Activated CD4-positive, alpha-beta memory T cell treated with anti-CD3 and anti-CD28 coated beads for 36 hours (primary cell): ENCODE data around the gene USB1. TPM values are rescaled to one million over a fixed set of nuclear protein-coding genes. Genes with fewer than 3 reads are reported as not detected.
"Not testable (repeated sequence)": the region's sequence is repeated elsewhere in the genome, so short reads cannot be mapped to it uniquely, and the experiment has no call there.

Source experiments
- CTCF ChIA-PET: fragments of 350-600 bp; sonication (Branson Sonifier 250); formaldehyde crosslinking; loops from one replicate; lab custom pipeline; 2021; ENCODE audit warnings: antibody characterized with exemption, inconsistent platforms; lab: Charles Lee
- POLR2A ChIA-PET: fragments of 350-600 bp; sonication (Branson Sonifier 250); formaldehyde crosslinking; loops from one replicate; lab custom pipeline; 2021; ENCODE audit warnings: antibody characterized with exemption; lab: Charles Lee
- DNase-seq: peaks from one replicate; pipeline ENCODE4 v3.0.0-alpha.2; 2020
- H3K27ac Mint-ChIP-seq: one replicate; pipeline ENCODE4 v1.8.0; 2021; ENCODE audit warnings: mixed read lengths
- H3K27me3 Mint-ChIP-seq: one replicate; pipeline ENCODE4 v1.8.0; 2021; ENCODE audit warnings: mixed read lengths
- H3K36me3 Mint-ChIP-seq: one replicate; pipeline ENCODE4 v1.8.0; 2021; ENCODE audit warnings: mixed read lengths
- H3K4me1 Mint-ChIP-seq: one replicate; pipeline ENCODE4 v1.8.0; 2021; ENCODE audit warnings: low read depth, mixed read lengths
- H3K4me3 Mint-ChIP-seq: one replicate; pipeline ENCODE4 v1.8.0; 2021; ENCODE audit warnings: mild to moderate bottlenecking, mixed read lengths
- H3K9me3 Mint-ChIP-seq: one replicate; pipeline ENCODE4 v1.8.0; 2021; ENCODE audit warnings: mixed read lengths
- intact Hi-C: fragments of 100-400 bp; cut with micrococcal nuclease; formaldehyde crosslinking; loops from one replicate; pipeline ENCODE4 v1.15.1; 2023
- total RNA-seq, 2 experiments: library from RNA; stranded (reverse); gene quantifications; one replicate each; pipeline ENCODE4 v1.2.3, GENCODE V29; 2021

The USB1 gene
- total RNA-seq, 2 experiments from 2014 or later: 42.2 to 46.0 TPM

DNA sequence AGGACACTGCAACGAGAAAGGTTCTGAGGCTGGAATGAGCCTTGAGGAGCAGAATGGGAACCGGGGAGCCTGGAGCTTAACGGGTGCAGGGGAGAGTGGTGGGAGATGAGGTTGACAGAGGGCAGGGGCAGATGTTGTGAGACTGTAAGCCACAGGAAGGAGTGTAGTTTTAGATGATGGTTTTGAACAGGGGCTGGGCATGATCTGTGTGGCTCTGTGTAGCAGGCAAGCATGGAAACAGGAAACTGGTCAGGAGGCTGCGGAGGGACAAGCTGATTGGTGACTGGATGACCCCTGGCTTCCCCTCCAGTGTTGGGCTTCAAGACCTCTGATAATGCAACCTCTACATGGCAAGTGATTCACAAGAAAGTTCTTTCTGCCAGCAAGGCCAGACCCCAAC, 28.9 kb upstream of the USB1 start:
- Mint-ChIP-seq H3K36me3 (no peaks in the 10 kb centered on the region), H3K4me1 (no peaks in the 10 kb centered on the region), H3K4me3 (no peak overlapping the region), H3K9me3 (no peaks in the 10 kb centered on the region), H3K27ac (no peak overlapping the region), H3K27me3 (no peaks in the 10 kb centered on the region)
- intact Hi-C loops: no loop called here
- ChIA-PET CTCF (no interaction called here), POLR2A (no interaction called here)
- no peak for DNase-seq

DNA sequence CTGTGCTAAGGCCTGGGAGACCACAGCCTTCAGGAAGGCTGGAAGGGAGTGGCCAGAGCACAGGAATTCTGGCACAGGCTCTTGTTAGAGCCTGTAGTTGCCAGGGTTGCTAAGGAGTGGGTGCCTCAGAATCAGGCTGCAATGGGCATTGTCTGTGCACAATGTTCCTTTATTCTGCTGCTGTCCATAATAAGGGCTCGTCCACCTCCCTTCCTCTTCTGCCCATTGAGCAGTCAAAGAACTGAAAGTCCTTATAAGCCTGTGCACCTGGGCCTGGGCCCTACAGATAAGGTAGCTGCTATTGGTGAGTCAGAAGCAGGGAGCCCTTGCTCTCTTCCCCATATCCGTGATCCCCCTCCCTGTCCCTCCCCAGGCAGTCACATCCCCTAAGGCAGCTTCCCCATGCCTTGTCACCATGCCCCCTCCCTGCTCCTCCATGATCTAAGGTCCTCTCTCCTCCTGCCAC, 24.8 kb upstream of the USB1 start:
- CTCF ChIA-PET: no interaction called here

DNA sequence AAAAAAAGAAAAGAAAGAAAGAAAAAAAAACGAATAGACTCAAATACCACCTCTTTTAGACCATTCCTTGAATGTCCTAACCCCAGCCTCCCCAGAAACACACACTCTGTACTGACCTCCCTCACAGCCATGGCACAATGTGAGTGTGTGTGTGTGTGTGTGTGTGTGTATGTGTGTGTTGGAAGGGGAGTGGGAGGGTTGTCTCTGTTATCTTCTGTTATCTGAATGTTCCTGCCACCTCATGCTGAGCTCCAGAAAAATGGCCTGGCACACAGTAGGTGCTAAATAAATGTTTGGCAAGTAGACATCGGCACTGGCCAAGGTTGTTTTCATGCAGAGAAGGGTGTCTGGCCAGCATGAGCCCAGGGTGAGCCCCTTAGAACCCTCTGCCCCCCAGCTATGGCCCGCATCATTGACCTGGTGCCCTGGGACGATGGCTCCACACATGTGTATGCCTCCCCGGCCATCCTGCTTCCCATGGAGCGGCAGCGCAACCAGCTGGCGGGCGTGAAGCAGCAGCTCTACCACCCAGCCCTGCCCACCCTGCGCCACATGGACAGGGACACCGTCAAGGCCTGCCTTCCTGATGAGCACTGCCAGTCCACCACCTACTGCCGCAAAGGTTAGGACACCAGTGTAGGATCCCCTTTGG, 23.7 kb upstream of the USB1 start:
- ChIA-PET POLR2A (no interaction called here), CTCF (no interaction called here)
- H3K27ac Mint-ChIP-seq: no peak overlapping the region
- no peaks in the 10 kb centered on the region for H3K36me3 Mint-ChIP-seq
- no peaks in the 10 kb centered on the region for H3K27me3 Mint-ChIP-seq
- DNase-seq: no peak
- H3K9me3 Mint-ChIP-seq: no peaks in the 10 kb centered on the region
- H3K4me1 Mint-ChIP-seq: no peaks in the 10 kb centered on the region
- intact Hi-C loops: no loop called here
- H3K4me3 Mint-ChIP-seq: no peak overlapping the region

More for the DNA sequence above, 24.8 kb upstream of the USB1 start:
- no peak for DNase-seq
- no peak overlapping the region for H3K4me3 Mint-ChIP-seq
- H3K36me3 Mint-ChIP-seq: no peaks in the 10 kb centered on the region
- H3K4me1 Mint-ChIP-seq: no peaks in the 10 kb centered on the region
- H3K27me3 Mint-ChIP-seq: no peaks in the 10 kb centered on the region
- intact Hi-C loops: no loop called here
- H3K9me3 Mint-ChIP-seq: no peaks in the 10 kb centered on the region
- no peak overlapping the region for H3K27ac Mint-ChIP-seq
- POLR2A ChIA-PET: no interaction called here

DNA sequence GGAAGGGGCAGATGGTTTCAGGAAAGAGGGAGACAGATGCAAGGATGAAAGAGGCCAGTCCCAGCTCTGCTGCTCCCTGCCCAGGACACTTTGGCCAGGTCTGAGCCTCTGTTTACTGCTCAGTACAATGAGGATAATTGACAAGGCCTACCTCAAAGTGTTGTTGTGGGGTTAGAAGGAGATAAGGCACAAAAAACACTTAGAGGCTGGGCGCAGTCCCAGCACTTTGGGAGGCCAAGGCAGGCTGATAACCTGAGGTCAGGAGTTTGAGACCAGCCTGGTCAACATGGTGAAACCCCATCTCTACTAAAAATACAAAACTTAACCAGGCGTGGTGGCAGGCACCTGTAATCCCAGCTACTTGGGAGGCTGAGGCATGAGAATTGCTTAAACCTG, 23.1 kb upstream of the USB1 start:
- POLR2A ChIA-PET, H3K36me3 Mint-ChIP-seq, CTCF ChIA-PET, H3K27ac Mint-ChIP-seq, H3K4me1 Mint-ChIP-seq, H3K27me3 Mint-ChIP-seq, DNase-seq, intact Hi-C loops, H3K4me3 Mint-ChIP-seq, H3K9me3 Mint-ChIP-seq: not testable (repeated sequence)

DNA sequence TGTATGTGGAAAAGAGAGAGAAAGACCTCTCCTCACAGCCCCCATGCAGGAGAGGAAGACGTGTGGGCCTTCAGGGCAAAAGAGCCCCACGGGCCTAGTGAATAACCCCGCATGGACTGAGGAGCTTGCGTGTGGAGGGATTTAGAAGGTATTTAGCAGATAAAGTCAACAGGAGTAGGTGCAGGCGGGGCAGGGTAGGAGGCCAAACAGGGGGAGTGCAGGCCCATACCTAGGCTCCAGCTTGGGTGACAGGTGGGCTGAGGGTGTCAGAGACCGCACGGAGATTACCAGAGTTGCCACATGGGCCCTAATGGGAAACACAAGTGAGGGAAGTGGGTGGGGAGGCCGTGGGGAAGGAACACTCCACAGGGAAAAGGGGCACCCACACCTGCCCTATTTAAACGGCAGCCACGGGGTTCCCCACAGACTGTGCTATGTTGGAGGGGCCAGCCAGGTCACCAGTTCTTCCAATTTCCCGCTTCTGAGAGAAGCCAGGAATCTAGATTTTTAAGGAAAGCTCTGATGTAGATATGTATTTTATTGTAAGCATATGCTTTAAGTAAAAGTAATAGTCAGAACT, 22.1 kb upstream of the USB1 start:
- no peak overlapping the region for H3K27ac Mint-ChIP-seq

DNA sequence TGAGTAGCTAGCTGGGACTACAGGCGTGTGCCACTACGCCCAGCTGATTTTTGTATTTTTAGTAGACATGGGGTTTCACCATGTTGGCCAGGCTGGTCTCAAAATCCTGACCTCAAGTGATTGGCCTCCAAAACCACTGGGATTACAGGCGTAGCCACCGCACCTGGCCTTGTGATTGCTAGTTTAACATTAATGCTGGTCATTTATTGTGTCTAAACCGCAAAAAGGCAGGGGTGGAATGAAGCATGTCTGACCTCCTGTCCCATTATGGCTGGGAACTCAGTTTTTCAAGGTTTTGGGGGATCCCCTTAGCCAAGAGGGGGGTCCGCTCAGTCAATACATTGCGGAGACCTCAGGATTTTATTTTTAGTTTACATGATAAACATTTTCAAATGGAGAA, 19.6 kb upstream of the USB1 start:
- DNase-seq: no peak
- intact Hi-C loops: no loop called here
- no peaks in the 10 kb centered on the region for H3K36me3 Mint-ChIP-seq
- ChIA-PET POLR2A (no interaction called here), CTCF (no interaction called here)
- H3K27ac Mint-ChIP-seq: no peak overlapping the region
- no peak overlapping the region for H3K4me3 Mint-ChIP-seq
- H3K27me3 Mint-ChIP-seq: no peaks in the 10 kb centered on the region
- H3K9me3 Mint-ChIP-seq: no peaks in the 10 kb centered on the region
- H3K4me1 Mint-ChIP-seq: peaks cover 8% of the 10 kb centered on the region

More for the DNA sequence above, 22.1 kb upstream of the USB1 start:
- ChIA-PET CTCF (interaction anchor here (0.5 kb wide), 1 partner anchor 73 kb away, joined by 3 read pairs; no protein-coding TSS in a partner anchor), POLR2A (no interaction called here)
- Mint-ChIP-seq H3K9me3 (no peaks in the 10 kb centered on the region), H3K27me3 (no peaks in the 10 kb centered on the region), H3K4me1 (peaks cover 1% of the 10 kb centered on the region), H3K4me3 (no peak overlapping the region), H3K36me3 (no peaks in the 10 kb centered on the region)
- no peak for DNase-seq
- intact Hi-C loops: no loop called here

DNA sequence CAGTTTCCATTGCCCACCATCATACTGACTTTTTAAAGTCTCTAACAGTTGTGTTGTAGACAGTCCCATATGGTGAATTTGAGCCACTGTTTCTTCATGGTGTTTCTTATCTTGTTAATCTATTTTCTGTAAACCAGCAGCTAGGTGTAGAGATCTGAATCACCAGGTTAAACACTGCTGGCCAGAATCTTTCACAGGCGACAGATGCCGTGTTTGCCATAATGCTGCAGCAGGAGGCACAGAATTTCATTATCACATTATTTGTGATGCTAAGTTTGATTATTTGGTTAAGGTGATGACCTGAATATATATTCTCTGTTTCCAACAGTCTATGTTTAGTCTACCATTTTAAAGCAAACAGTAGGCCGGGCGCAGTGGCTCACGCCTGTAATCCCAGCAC, 18.8 kb upstream of the USB1 start:
- H3K27ac Mint-ChIP-seq: no peak overlapping the region
- no peak overlapping the region for H3K4me3 Mint-ChIP-seq
- intact Hi-C loops: no loop called here
- no peaks in the 10 kb centered on the region for H3K27me3 Mint-ChIP-seq
- no peaks in the 10 kb centered on the region for H3K9me3 Mint-ChIP-seq
- CTCF ChIA-PET: no interaction called here
- POLR2A ChIA-PET: no interaction called here
- H3K36me3 Mint-ChIP-seq: no peaks in the 10 kb centered on the region
- DNase-seq: no peak
- peaks cover 8% of the 10 kb centered on the region for H3K4me1 Mint-ChIP-seq

DNA sequence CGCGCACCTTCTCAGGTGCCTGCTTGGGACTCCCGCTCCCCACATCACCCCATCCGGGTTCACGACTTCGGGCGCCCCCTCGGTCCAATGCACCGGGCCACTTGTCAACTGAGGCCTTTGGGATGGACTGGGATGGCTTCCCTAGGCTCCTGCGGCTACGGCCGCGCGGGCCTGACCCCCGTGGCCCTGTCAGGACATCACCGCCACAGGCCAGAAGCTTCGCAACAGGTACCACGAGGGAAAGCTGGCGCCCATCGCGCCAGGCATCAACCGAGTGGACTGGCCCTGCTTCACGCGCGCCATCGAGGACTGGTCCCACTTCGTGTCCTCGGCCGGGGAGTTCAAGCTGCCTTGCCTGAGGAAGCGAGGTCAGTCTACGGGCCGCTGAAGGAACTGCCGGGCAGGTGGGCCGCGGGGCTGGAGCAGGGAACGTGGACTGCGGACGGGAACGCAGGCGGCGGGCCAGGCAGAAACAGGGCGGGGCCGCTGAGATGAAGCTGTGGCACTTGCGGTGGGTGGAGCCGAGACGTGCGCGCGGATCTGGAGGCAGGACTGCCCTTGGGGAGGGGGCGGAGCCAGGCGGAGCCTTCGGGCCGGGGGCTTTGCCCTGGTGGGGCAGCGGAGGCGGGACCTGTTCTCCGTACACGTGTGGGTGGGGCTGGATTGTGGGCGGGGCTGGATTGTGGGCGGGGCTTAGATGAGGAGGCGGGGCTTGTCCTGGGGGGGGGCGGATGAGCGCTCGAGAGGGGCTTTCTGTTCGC, 16.6 kb upstream of the USB1 start:
- H3K27me3 Mint-ChIP-seq: no peaks in the 10 kb centered on the region
- DNase-seq: peak; percentile 96
- ChIA-PET CTCF (interaction anchor here (0.6 to 0.8 kb wide), 3 partner anchors 9 to 933 kb away, joined by 3 to 4 read pairs (median 3); partner anchors contain the start of gene USB1), POLR2A (interaction anchor here (1.2 to 1.3 kb wide), 2 partner anchors 14 to 15 kb away, joined by 4 read pairs; partner anchors contain the start of gene ZNF319)
- H3K27ac Mint-ChIP-seq: no peak overlapping the region
- H3K4me3 Mint-ChIP-seq: peak overlapping the region; percentile 87
- intact Hi-C loops: loop anchor here (1.0 kb wide), 1 partner anchor 15 kb away; no protein-coding TSS in a partner anchor
- H3K9me3 Mint-ChIP-seq: no peaks in the 10 kb centered on the region
- no peaks in the 10 kb centered on the region for H3K36me3 Mint-ChIP-seq
- peaks cover 8% of the 10 kb centered on the region for H3K4me1 Mint-ChIP-seq

DNA sequence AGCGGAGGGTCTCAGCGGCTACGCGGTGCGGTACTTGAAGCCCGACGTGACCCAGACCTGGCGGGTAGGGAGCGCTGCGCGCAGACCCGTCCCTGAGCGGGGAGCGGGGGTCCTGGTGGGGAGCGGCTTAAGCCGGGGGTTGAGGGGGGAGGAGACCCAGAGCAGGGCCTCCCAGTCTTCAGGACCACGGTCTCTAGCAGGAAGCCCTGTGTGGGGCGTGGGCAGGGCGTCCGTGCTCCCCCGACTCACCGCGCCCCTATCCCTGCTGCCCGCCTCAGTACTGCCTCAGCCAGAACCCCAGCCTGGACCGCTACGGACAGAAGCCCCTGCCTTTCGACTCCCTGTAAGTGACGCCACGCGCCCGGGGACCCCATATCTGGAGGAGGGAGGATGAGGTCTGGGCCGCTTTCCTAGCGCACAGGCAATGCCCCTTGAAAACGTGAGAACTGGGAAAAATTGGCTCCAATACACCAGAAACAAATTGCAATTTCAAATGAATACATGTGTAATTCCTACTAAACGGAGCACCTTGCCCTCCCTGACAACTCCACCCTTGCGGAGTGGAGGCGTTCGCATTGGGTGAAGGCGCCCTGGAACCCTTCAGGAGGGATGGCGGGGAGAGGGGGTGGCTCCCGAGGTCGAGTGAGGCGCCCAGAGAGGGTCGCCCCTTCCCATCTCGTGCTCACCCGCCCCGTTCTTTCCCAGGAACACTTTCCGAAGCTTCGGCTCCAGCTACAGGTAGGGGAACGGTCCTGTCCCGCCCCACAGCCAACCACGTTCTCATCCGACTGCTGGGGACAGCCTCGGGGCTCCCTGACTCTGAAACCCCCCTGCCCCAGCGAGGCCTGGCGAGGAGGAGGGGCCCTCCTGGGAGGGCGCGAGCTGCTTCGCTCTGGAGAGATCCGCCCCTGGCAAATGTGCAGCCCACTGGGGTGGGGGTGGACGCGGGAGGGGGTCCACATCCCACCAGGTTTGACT, 15.7 kb upstream of the USB1 start:
- Mint-ChIP-seq H3K4me1 (peaks cover 8% of the 10 kb centered on the region), H3K4me3 (peak overlapping the region; percentile 87), H3K36me3 (no peaks in the 10 kb centered on the region), H3K9me3 (no peaks in the 10 kb centered on the region), H3K27ac (no peak overlapping the region), H3K27me3 (no peaks in the 10 kb centered on the region)
- intact Hi-C loops: loop anchor here (1.0 kb wide), 1 partner anchor 14 kb away; no protein-coding TSS in a partner anchor
- ChIA-PET CTCF (interaction anchor here (0.6 to 0.8 kb wide), 3 partner anchors 8 to 934 kb away, joined by 3 to 4 read pairs (median 3); partner anchors contain the start of gene USB1), POLR2A (interaction anchor here (1.2 to 1.3 kb wide), 2 partner anchors 13 to 14 kb away, joined by 4 read pairs; partner anchors contain the start of gene ZNF319)
- DNase-seq: no peak

DNA sequence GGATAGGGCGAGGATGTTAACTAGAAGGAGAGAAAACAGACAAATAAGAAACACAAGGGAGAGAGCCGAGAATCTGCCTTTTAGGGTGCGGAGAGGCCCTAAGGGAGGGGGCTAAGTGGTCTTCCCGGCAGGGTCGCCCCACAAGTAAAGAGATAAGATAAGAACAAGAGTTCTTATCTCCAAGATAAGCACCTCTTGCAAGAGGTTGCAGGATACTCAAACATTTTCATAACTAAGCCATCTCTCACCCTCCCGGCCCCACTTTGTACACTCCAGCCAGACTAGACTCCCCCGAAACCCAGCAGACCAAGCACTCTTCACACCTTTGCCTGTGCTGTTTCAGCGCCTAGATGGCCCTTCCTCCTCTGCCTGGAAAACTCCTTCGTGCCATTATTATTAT, 15.0 kb upstream of the USB1 start:
- H3K27me3 Mint-ChIP-seq: no peaks in the 10 kb centered on the region
- intact Hi-C loops: no loop called here
- peaks cover 8% of the 10 kb centered on the region for H3K4me1 Mint-ChIP-seq
- no peak for DNase-seq
- ChIA-PET POLR2A (interaction anchor here (0.7 kb wide), 1 partner anchor 164 kb away, joined by 3 read pairs; no protein-coding TSS in a partner anchor), CTCF (no interaction called here)
- H3K9me3 Mint-ChIP-seq: no peaks in the 10 kb centered on the region
- H3K36me3 Mint-ChIP-seq: no peaks in the 10 kb centered on the region
- peak overlapping the region; percentile 7 for H3K4me3 Mint-ChIP-seq
- no peak overlapping the region for H3K27ac Mint-ChIP-seq

DNA sequence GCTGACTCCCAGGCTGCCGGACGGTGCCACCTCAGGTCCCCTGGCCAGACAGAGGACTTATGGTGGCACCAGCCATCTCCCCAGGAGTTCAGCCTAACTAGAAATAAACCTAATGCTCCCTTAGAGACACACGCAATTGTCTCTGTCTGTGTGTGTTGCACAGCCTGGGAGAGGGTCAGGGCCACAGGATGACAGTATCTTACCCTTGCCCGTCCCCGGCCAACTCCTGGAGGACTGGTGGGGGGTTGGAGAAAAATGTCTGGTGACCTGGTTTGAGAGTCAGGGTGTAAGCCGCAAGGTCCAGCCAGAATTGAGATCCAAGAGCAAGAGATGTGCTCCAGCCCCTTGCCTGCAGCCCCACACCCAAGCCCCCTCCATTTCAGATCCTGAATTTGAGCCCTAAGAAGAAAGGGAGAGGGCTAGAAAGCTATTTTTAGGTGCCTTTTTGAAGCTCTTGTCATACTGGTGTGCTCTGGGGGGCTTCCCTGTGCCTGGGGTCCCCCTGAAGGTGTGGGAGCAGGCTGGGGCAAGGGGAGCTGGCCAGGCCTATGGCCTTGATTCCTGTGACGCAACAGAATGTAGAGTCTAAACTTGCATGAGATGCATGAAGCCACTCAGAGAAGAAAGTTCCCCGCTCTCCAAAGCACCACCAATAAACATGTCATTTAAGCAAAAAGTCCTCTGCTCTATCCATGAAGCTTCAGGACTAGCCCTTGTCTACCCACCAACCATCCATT, 13.6 kb upstream of the USB1 start:
- intact Hi-C loops: no loop called here
- Mint-ChIP-seq H3K36me3 (no peaks in the 10 kb centered on the region), H3K4me1 (peaks cover 8% of the 10 kb centered on the region), H3K9me3 (no peaks in the 10 kb centered on the region), H3K4me3 (no peak overlapping the region), H3K27me3 (no peaks in the 10 kb centered on the region), H3K27ac (no peak overlapping the region)
- ChIA-PET CTCF (interaction anchor here (1.2 kb wide), 1 partner anchor 12 kb away, joined by 3 read pairs; no protein-coding TSS in a partner anchor), POLR2A (no interaction called here)
- DNase-seq: no peak
